OCI-LY1 (cell line): ENCODE measurements around the gene CACNG4.

Source experiments
- H2AFZ ChIP-seq: fragments of 200-600 bp; sonication (generic), shearing (Covaris generic); 2 replicates; pipeline ENCODE4 v1.6.0; 2014; ENCODE audit warnings: antibody characterized with exemption, mild to moderate bottlenecking, low read length
- H3F3A ChIP-seq: fragments of 200-600 bp; sonication (generic), shearing (Covaris generic); 2 replicates; pipeline ENCODE4 v1.6.0; 2014; ENCODE audit warnings: mild to moderate bottlenecking, antibody characterized with exemption, low read length, moderate library complexity; ENCODE audit not compliant: insufficient read depth
- H3K27ac ChIP-seq: fragments of 200-600 bp; sonication (generic); 2 replicates; pipeline ENCODE4 v1.5.1; 2014; ENCODE audit warnings: low read length, mixed run types, mild to moderate bottlenecking, low read depth; ENCODE audit not compliant: poor library complexity, severe bottlenecking
- H3K27me3 ChIP-seq: fragments of 200-600 bp; sonication (generic); 2 replicates; pipeline ENCODE4 v1.6.0; 2014; ENCODE audit warnings: antibody characterized with exemption, mild to moderate bottlenecking, low read length, moderate library complexity; ENCODE audit not compliant: insufficient read depth
- H3K36me3 ChIP-seq: fragments of 200-600 bp; sonication (generic); 2 replicates; pipeline ENCODE4 v1.6.1; 2014; ENCODE audit warnings: mild to moderate bottlenecking, antibody characterized with exemption, low read length, moderate library complexity, mixed read lengths; ENCODE audit not compliant: insufficient read depth
- H3K4me1 ChIP-seq: fragments of 200-600 bp; sonication (generic); 2 replicates; pipeline ENCODE4 v1.5.1; 2014; ENCODE audit warnings: mild to moderate bottlenecking, low read length, moderate library complexity; ENCODE audit not compliant: insufficient read depth, severe bottlenecking
- H3K4me2 ChIP-seq: fragments of 200-600 bp; sonication (generic), shearing (Covaris generic); 2 replicates; pipeline ENCODE4 v1.6.1; 2014; ENCODE audit warnings: low read length
- H3K4me3 ChIP-seq: fragments of 200-600 bp; sonication (generic); 2 replicates; pipeline ENCODE4 v1.5.1; 2014; ENCODE audit warnings: low read length, low read depth, mild to moderate bottlenecking, mixed read lengths; ENCODE audit not compliant: poor library complexity, severe bottlenecking
- H3K79me2 ChIP-seq: fragments of 200-600 bp; shearing (Covaris generic); 2 replicates; pipeline ENCODE4 v1.6.1; 2016; ENCODE audit warnings: mixed run types, low read length, mixed read lengths; ENCODE audit not compliant: insufficient read depth
- H3K9ac ChIP-seq: fragments of 200-600 bp; sonication (generic), shearing (Covaris generic); 2 replicates; pipeline ENCODE4 v1.6.1; 2014; ENCODE audit warnings: mild to moderate bottlenecking, low read length, mixed read lengths
- H3K9me2 ChIP-seq: fragments of 200-600 bp; sonication (generic), shearing (Covaris generic); 2 replicates; pipeline ENCODE4 v1.6.1; 2014; ENCODE audit warnings: low read depth, mild to moderate bottlenecking, low read length, mixed read lengths
- H3K9me3 ChIP-seq: fragments of 200-600 bp; shearing (Covaris generic); 2 replicates; pipeline ENCODE4 v1.6.1; 2014; ENCODE audit warnings: low read length, mixed read lengths
- H4K20me1 ChIP-seq: fragments of 200-600 bp; sonication (generic), shearing (Covaris generic); 2 replicates; pipeline ENCODE4 v1.6.0; 2016; ENCODE audit warnings: mild to moderate bottlenecking, low read length; ENCODE audit not compliant: insufficient read depth
- CTCF ChIP-seq: fragments of 200-600 bp; sonication (generic), shearing (Covaris generic); IDR thresholded peaks from 2 replicates; pipeline ENCODE4 v1.5.1; 2017; ENCODE audit warnings: mild to moderate bottlenecking, antibody characterized with exemption, low read length, moderate library complexity, mixed read lengths
- EZH2 ChIP-seq: fragments of 200-600 bp; sonication (generic), shearing (Covaris generic); IDR thresholded peaks from 2 replicates; pipeline ENCODE4 v1.8.0; 2017; ENCODE audit warnings: borderline replicate concordance, mixed run types, mild to moderate bottlenecking, antibody characterized with exemption, low read length, moderate library complexity, mixed read lengths

The CACNG4 gene

GRCh38 chr17:67044940-67045339, 80.4 kb downstream of the CACNG4 start:
- Histone ChIP-seq H3F3A (no peaks in the 10 kb centered on the region), H3K4me2 (no peak overlapping the region), H3K36me3 (no peaks in the 10 kb centered on the region; the same call in 1 of the 2 replicates), H3K27ac (no peak overlapping the region), H3K27me3 (peaks cover 14% of the 10 kb centered on the region), H2AFZ (no peak overlapping the region), H3K4me3 (no peak overlapping the region), H4K20me1 (no peaks in the 10 kb centered on the region), H3K9ac (no peak overlapping the region), H3K9me2 (no peaks in the 10 kb centered on the region), H3K79me2 (no peaks in the 10 kb centered on the region), H3K9me3 (peaks cover 13% of the 10 kb centered on the region; the same call in 1 of the 2 replicates), H3K4me1 (no peaks in the 10 kb centered on the region)
- TF ChIP-seq EZH2 (no peak), CTCF (no peak)

- Histone ChIP-seq H3K27me3 (peaks cover 17% of the 10 kb centered on the region), H3K9me2 (no peaks in the 10 kb centered on the region), H3K27ac (no peak overlapping the region), H3K4me1 (no peaks in the 10 kb centered on the region), H3K4me3 (no peak overlapping the region), H2AFZ (no peak overlapping the region), H3K36me3 (no peaks in the 10 kb centered on the region; the same call in 1 of the 2 replicates), H3F3A (no peaks in the 10 kb centered on the region), H3K4me2 (no peak overlapping the region), H3K79me2 (no peaks in the 10 kb centered on the region), H4K20me1 (no peaks in the 10 kb centered on the region), H3K9ac (no peak overlapping the region), H3K9me3 (peaks cover 13% of the 10 kb centered on the region; the same call in 1 of the 2 replicates)
- TF ChIP-seq EZH2 (no peak), CTCF (no peak)
Observed at GRCh38 chr17:67046398-67046797, 81.9 kb downstream of the CACNG4 start.

GRCh38 chr17:67047382-67047781, 82.9 kb downstream of the CACNG4 start:
- TF ChIP-seq CTCF (no peak), EZH2 (no peak)
- Histone ChIP-seq H4K20me1 (no peaks in the 10 kb centered on the region), H2AFZ (no peak overlapping the region), H3K27ac (no peak overlapping the region), H3K9ac (no peak overlapping the region), H3K9me3 (peaks cover 13% of the 10 kb centered on the region; the same call in 1 of the 2 replicates), H3K36me3 (no peaks in the 10 kb centered on the region; the same call in 1 of the 2 replicates), H3K79me2 (no peaks in the 10 kb centered on the region), H3K4me2 (no peak overlapping the region), H3K27me3 (peaks cover 17% of the 10 kb centered on the region), H3K4me1 (no peaks in the 10 kb centered on the region), H3F3A (no peaks in the 10 kb centered on the region), H3K4me3 (no peak overlapping the region), H3K9me2 (no peaks in the 10 kb centered on the region)
